GM12801 (cell line): ENCODE results near the gene MKRN2.

Experiments
- TF ChIP-seq, protein P1 (sequence below): IDR thresholded peaks from one replicate; pipeline ENCODE4 v1.5.1; 2011; ENCODE audit warnings: control low read depth; ENCODE audit not compliant: insufficient read length; ENCODE audit errors: extremely low read depth

Gene MKRN2

DNA sequence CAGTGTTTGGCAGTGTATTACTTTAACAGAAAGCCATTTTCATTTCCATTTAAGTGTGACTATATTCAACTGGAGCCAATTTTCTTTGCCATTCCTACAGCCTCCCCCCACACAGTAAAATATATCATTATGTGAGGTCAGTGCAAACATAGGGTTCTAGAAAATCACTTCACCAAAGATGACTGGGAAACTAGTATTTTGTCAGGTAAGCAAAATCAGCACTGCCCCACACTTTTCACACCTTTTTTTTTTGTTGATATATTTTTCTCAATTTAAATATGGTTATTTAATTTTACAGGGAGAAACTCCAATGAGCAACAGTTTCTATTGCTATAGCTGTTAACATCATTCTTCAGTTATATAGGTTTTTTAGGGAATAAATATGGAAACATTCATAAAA, 41.3 kb upstream of the MKRN2 start:
- TF ChIP-seq, protein P1, sequence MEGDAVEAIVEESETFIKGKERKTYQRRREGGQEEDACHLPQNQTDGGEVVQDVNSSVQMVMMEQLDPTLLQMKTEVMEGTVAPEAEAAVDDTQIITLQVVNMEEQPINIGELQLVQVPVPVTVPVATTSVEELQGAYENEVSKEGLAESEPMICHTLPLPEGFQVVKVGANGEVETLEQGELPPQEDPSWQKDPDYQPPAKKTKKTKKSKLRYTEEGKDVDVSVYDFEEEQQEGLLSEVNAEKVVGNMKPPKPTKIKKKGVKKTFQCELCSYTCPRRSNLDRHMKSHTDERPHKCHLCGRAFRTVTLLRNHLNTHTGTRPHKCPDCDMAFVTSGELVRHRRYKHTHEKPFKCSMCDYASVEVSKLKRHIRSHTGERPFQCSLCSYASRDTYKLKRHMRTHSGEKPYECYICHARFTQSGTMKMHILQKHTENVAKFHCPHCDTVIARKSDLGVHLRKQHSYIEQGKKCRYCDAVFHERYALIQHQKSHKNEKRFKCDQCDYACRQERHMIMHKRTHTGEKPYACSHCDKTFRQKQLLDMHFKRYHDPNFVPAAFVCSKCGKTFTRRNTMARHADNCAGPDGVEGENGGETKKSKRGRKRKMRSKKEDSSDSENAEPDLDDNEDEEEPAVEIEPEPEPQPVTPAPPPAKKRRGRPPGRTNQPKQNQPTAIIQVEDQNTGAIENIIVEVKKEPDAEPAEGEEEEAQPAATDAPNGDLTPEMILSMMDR: no peak

DNA sequence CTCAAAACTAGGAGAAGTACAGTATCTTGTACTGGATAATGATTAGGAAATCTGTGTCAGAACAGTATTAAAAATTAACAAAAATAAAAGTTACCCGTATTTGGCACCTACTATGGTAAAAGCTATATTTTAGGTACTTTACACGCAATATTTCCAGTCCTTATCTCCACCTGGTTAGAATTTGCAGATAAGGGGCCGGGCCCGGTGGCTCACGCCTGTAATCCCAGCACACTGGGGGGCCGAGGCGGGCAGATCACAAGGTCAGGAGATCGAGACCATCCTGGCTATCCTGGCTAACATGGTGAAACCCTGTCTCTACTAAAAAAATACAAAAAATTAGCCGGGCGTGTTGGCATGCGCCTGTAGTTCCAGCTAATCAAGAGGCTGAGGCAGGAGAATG, 40.0 kb upstream of the MKRN2 start:
- TF ChIP-seq, protein P1: no peak

GRCh38 chr3:12518261-12519028, 38.4 kb upstream of the MKRN2 start:
- TF ChIP-seq, protein P1: no peak

DNA sequence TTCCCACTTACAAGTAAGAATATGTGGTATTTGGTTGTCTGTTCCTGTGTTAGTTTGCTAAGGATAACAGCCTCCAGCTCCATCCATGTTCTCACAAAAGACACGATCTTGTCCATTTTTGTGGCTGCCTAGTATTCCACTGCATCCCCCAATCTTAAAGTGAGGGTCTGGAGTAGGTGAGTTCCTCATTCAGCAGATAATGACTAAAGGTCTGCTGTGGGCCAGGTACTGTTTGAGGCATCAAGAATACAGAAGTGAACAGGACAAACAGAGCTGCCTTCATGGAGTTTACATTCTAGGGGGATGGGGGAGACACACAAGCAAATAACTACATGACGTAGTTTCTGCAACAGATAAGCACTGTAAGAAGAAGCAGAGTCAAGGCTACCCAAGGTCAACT, 35.9 kb upstream of the MKRN2 start:
- TF ChIP-seq, protein P1: no peak

DNA sequence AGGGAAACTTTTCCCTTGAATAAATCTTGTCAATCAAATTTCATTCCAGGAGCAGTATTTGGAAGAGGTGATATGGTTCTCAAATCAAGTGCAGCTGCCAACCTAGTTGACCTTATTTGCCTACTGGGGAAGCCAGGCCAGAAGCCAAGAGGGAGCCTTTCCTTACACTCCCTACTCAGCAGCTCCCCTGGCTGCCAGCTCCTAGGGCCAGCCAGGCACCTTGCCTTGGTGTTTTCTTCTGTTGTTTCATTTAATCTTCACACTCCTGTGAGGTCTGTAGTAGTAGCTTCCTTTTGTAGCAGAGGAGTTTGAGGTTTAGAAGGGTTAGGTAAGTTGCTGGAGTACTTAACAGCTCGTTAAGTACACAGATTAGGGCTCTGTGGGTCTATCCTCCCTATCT, 34.2 kb upstream of the MKRN2 start:
- TF ChIP-seq, protein P1: no peak

DNA sequence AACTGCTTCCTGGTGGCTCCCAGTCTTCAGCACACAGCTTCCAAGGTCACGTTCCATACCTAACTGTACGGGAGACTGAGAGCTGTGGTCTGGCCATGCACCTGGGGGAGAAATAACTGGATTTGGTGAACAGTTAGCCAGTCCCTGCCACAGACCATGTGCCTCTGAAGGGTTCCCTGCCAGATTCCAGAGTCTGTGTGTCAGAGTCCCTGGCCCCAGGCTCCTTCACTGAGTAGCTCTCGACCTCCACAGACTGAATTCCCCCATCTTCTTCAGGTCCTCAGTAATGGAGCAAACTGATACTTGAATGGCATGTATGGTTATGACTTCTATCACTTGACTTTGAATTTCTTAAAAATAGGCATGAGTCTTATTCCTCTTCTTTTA, 29.1 kb upstream of the MKRN2 start:
- TF ChIP-seq, protein P1: no peak

GRCh38 chr3:12532182-12532581, 24.7 kb upstream of the MKRN2 start:
- TF ChIP-seq, protein P1: no peak
